GM23248 (cell line): ENCODE results near the gene CACNA1I. TPM values are rescaled to one million over a fixed set of nuclear protein-coding genes. Genes with fewer than 3 reads are reported as not detected.

Source experiments
- DNase-seq: peaks from one replicate; pipeline ENCODE4 v3.0.0-alpha.2; 2015
- H2AFZ ChIP-seq: fragments of 200-600 bp; sonication (generic); 2 replicates; pipeline ENCODE4 v1.6.1; 2016; ENCODE audit warnings: antibody characterized with exemption
- H3F3A ChIP-seq: fragments of 200-600 bp; sonication (generic); 2 replicates; pipeline ENCODE4 v1.6.1; 2016; ENCODE audit warnings: mild to moderate bottlenecking, antibody characterized with exemption, mixed run types; ENCODE audit not compliant: insufficient read depth
- H3K27ac ChIP-seq: fragments of 200-600 bp; sonication (generic); 2 replicates; pipeline ENCODE4 v1.5.1; 2016; ENCODE audit warnings: mild to moderate bottlenecking
- H3K27me3 ChIP-seq: fragments of 200-600 bp; sonication (generic); replicated peaks from 2 replicates; pipeline ENCODE4 v1.6.1; 2016; ENCODE audit warnings: mild to moderate bottlenecking; ENCODE audit not compliant: insufficient read depth
- H3K36me3 ChIP-seq: fragments of 200-600 bp; sonication (generic); 2 replicates; pipeline ENCODE4 v1.6.1; 2016; ENCODE audit warnings: low read depth, mild to moderate bottlenecking
- H3K4me1 ChIP-seq: fragments of 200-600 bp; sonication (generic); 2 replicates; pipeline ENCODE4 v1.6.1; 2016; ENCODE audit warnings: mild to moderate bottlenecking; ENCODE audit not compliant: insufficient read depth
- H3K4me2 ChIP-seq: fragments of 200-600 bp; sonication (generic); one replicate; pipeline ENCODE4 v1.6.1; 2016; ENCODE audit warnings: mild to moderate bottlenecking; ENCODE audit not compliant: unreplicated experiment
- H3K4me3 ChIP-seq: fragments of 200-600 bp; sonication (generic); 2 replicates; pipeline ENCODE4 v1.5.1; 2016; ENCODE audit warnings: mild to moderate bottlenecking
- H3K79me2 ChIP-seq: fragments of 200-600 bp; sonication (generic); 2 replicates; pipeline ENCODE4 v1.6.1; 2016; ENCODE audit warnings: mild to moderate bottlenecking; ENCODE audit not compliant: insufficient read depth
- H3K9ac ChIP-seq: fragments of 200-600 bp; sonication (generic); 2 replicates; pipeline ENCODE4 v1.6.1; 2016; ENCODE audit warnings: mild to moderate bottlenecking
- H3K9me2 ChIP-seq: fragments of 200-600 bp; sonication (generic); 2 replicates; pipeline ENCODE4 v1.6.1; 2016; ENCODE audit warnings: mixed run types, mild to moderate bottlenecking, moderate library complexity; ENCODE audit not compliant: insufficient read depth
- H3K9me3 ChIP-seq: fragments of 200-600 bp; sonication (generic); one replicate; pipeline ENCODE4 v1.6.1; 2017; ENCODE audit warnings: low read depth
- H4K20me1 ChIP-seq: fragments of 200-600 bp; sonication (generic); 2 replicates; pipeline ENCODE4 v1.6.0; 2016; ENCODE audit not compliant: insufficient read depth
- EZH2 ChIP-seq: fragments of 200-600 bp; sonication (generic); IDR thresholded peaks from 2 replicates; pipeline ENCODE4 v1.6.1; 2018; ENCODE audit warnings: antibody characterized with exemption, mild to moderate bottlenecking; ENCODE audit not compliant: insufficient read depth, poor library complexity, severe bottlenecking
- EZH2phosphoT487 ChIP-seq: fragments of 200-600 bp; sonication (generic); IDR thresholded peaks from 2 replicates; pipeline ENCODE4 v1.6.1; 2018; ENCODE audit warnings: antibody characterized with exemption, moderate library complexity, mild to moderate bottlenecking, low read depth; ENCODE audit not compliant: insufficient read depth
- WGBS, 2 experiments: methylation state at CpG; one replicate each; pipeline ENCODE4 v1.1.6; 2015 to 2017; ENCODE audit warnings: low lambda C conversion rate in 2 of 2, low coverage in 1 of 2; ENCODE audit errors: missing lambda C conversion rate in 2 of 2; 5-methylcytosine and 5-hydroxymethylcytosine counted together
- in situ Hi-C: fragments of 300-500 bp; cut with MboI; formaldehyde crosslinking; loops from 2 replicates; pipeline ENCODE4 v1.15.0; 2020
- polyA plus RNA-seq: library from polyadenylated mRNA; unstranded; fragments of >200 nt; fragmentation: Nextera tagmentation; extraction: Ambion mirVana; gene quantifications from 2 replicates; pipeline ENCODE4 v1.2.1, GENCODE V29; 2016
- total RNA-seq: library from RNA; depleted of rRNA; stranded (reverse); fragments of >200 nt; shearing (Covaris generic); gene quantifications from 2 replicates; pipeline ENCODE4 v1.2.3, GENCODE V29; 2014

CACNA1I gene
- total and polyA plus RNA-seq, 2 experiments from 2014 or later = not detected

GRCh38 chr22:39690881-39691605 lies 120.5 kb downstream of the CACNA1I start:
- peak; percentile 24 for DNase-seq
- no peaks in the 10 kb centered on the region for H3K9me3 ChIP-seq
- TF ChIP-seq EZH2phosphoT487 = no peak
- TF ChIP-seq EZH2 = no peak
- no peaks in the 10 kb centered on the region for H3K36me3 ChIP-seq
- H3K9me2 ChIP-seq = no peaks in the 10 kb centered on the region
- H4K20me1 ChIP-seq = no peaks in the 10 kb centered on the region
- peaks cover 45% of the 10 kb centered on the region for H3K27me3 ChIP-seq
- H2AFZ ChIP-seq = no peak overlapping the region
- H3K4me2 ChIP-seq = no peak overlapping the region
- H3K79me2 ChIP-seq = no peaks in the 10 kb centered on the region
- 7 to 8% methylated on average over 25 of the region's 25 CpGs for WGBS, 2 experiments
- no peaks in the 10 kb centered on the region for H3F3A ChIP-seq
- H3K9ac ChIP-seq = no peak overlapping the region
- in situ Hi-C loops = no loop called here
- no peak overlapping the region for H3K27ac ChIP-seq
- H3K4me3 ChIP-seq = no peak overlapping the region
- 0 out of 2 replicates have a peak, but pooled peaks cover 4% of the 10 kb centered on the region for H3K4me1 ChIP-seq

- WGBS, 2 experiments = 35 to 40% methylated on average over 14 of the region's 14 CpGs
- Histone ChIP-seq H3K4me3 (no peak overlapping the region), H3K27ac (no peak overlapping the region), H3K36me3 (no peaks in the 10 kb centered on the region), H3K4me2 (no peak overlapping the region), H3K9me2 (no peaks in the 10 kb centered on the region), H2AFZ (no peak overlapping the region), H3K27me3 (peaks cover 50% of the 10 kb centered on the region), H3K9ac (no peak overlapping the region), H4K20me1 (no peaks in the 10 kb centered on the region), H3K4me1 (0 out of 2 replicates have a peak, but pooled peaks cover 4% of the 10 kb centered on the region), H3K9me3 (no peaks in the 10 kb centered on the region), H3F3A (no peaks in the 10 kb centered on the region), H3K79me2 (no peaks in the 10 kb centered on the region)
- no peak for DNase-seq
- no peak for TF ChIP-seq EZH2
- no peak for TF ChIP-seq EZH2phosphoT487
- in situ Hi-C loops = no loop called here
These were observed 123.5 kb downstream of the CACNA1I start for GRCh38 chr22:39693943-39694500.

GRCh38 chr22:39697790-39698430 lies 127.4 kb downstream of the CACNA1I start:
- Histone ChIP-seq H4K20me1 (no peaks in the 10 kb centered on the region), H3K79me2 (no peaks in the 10 kb centered on the region), H3K4me1 (no peaks in the 10 kb centered on the region), H3K9ac (no peak overlapping the region), H3K9me2 (no peaks in the 10 kb centered on the region), H3K4me3 (no peak overlapping the region), H3K4me2 (no peak overlapping the region), H3K9me3 (no peaks in the 10 kb centered on the region), H3F3A (no peaks in the 10 kb centered on the region), H2AFZ (no peak overlapping the region), H3K27me3 (peaks cover 49% of the 10 kb centered on the region), H3K36me3 (no peaks in the 10 kb centered on the region), H3K27ac (no peak overlapping the region)
- WGBS, 2 experiments = 32 to 39% methylated on average over 14 of the region's 14 CpGs
- in situ Hi-C loops = no loop called here
- no peak for DNase-seq
- TF ChIP-seq EZH2 (no peak), EZH2phosphoT487 (no peak)

GRCh38 chr22:39699631-39700360 lies 129.2 kb downstream of the CACNA1I start:
- Histone ChIP-seq H3F3A (no peaks in the 10 kb centered on the region), H3K79me2 (no peaks in the 10 kb centered on the region), H3K27ac (no peak overlapping the region), H2AFZ (no peak overlapping the region), H3K9me3 (no peaks in the 10 kb centered on the region), H3K4me1 (no peaks in the 10 kb centered on the region), H3K4me3 (no peak overlapping the region), H3K9ac (no peak overlapping the region), H3K4me2 (no peak overlapping the region), H4K20me1 (no peaks in the 10 kb centered on the region), H3K36me3 (no peaks in the 10 kb centered on the region), H3K27me3 (peaks cover 42% of the 10 kb centered on the region), H3K9me2 (no peaks in the 10 kb centered on the region)
- DNase-seq = no peak
- in situ Hi-C loops = no loop called here
- WGBS, 2 experiments = 51 to 56% methylated on average over 17 to 19 of the region's 19 CpGs
- TF ChIP-seq EZH2phosphoT487 (no peak), EZH2 (no peak)
